Body of pancreas (tissue), 4 donors: Measurements from ENCODE around the gene SNX8. TPM values are rescaled to one million over a fixed set of nuclear protein-coding genes. Genes with fewer than 3 reads are reported as not detected.

Experiments used
- ATAC-seq: fragments of 150-250 bp; one replicate; pipeline ENCODE4 v1.9.1; 2016
- DNase-seq, 4 donors: peaks; one replicate each; pipeline ENCODE4 v3.0.0-alpha.2; 2019
- H3K27ac ChIP-seq, 4 donors: fragments of 200-600 bp; sonication (generic); 1 replicate in 3 of 4; 2 replicates in 1 of 4; pipeline versions ENCODE4 v1.5.1 to v1.6.1; 2016 to 2019; ENCODE audit warnings: mild to moderate bottlenecking in 1 of 4, mixed read lengths in 1 of 4, moderate library complexity in 1 of 4
- H3K27me3 ChIP-seq, 2 donors: fragments of 200-600 bp; sonication (generic); one replicate each; pipeline ENCODE4 v1.6.0; 2016; ENCODE audit warnings: mild to moderate bottlenecking in 1 of 2
- H3K36me3 ChIP-seq, 2 donors: fragments of 200-600 bp; sonication (generic); replicated peaks in 1 of 2; 2 replicates each; pipeline ENCODE4 v1.5.1; 2016; ENCODE audit warnings: low read depth in 2 of 2; ENCODE audit not compliant: insufficient read depth in 1 of 2
- H3K4me1 ChIP-seq: fragments of 200-600 bp; sonication (generic); one replicate; pipeline ENCODE4 v1.6.0; 2016
- H3K4me3 ChIP-seq, 2 donors: fragments of 200-600 bp; sonication (generic); 1 replicate in 1 of 2; 2 replicates in 1 of 2; pipeline ENCODE4 v1.5.1; 2016 to 2019
- H3K9me3 ChIP-seq, 3 donors: fragments of 200-600 bp; sonication (generic); 1 replicate in 2 of 3; 2 replicates in 1 of 3; pipeline ENCODE4 v1.5.1; 2016
- POLR2A ChIP-seq, 3 donors: fragments of 450-650 bp; IDR thresholded peaks; one replicate each; pipeline ENCODE4 v1.6.1; 2016; ENCODE audit warnings: antibody characterized with exemption in 3 of 3, mild to moderate bottlenecking in 2 of 3
- WGBS, 2 donors: methylation state at CpG; one replicate each; pipeline ENCODE4 v1.1.5; 2017; 5-methylcytosine and 5-hydroxymethylcytosine counted together
- intact Hi-C: fragments of 100-400 bp; cut with DNase I; formaldehyde crosslinking; loops from one replicate; pipeline ENCODE4 v1.15.1; 2023
- total RNA-seq, 2 donors: library from RNA; depleted of rRNA; stranded (reverse); fragments of >200 nt; gene quantifications; one replicate each; pipeline ENCODE4 v1.1.0, GENCODE V29; 2016
- TF ChIP-seq, protein P1 (sequence below), 7 experiments: fragments of 450-650 bp in 4 of 7; fragments of 200-600 bp in 3 of 7; sonication (generic) in 3 of 7; IDR thresholded peaks; one replicate each; pipeline ENCODE4 v1.5.1; 2016 to 2019; ENCODE audit warnings: antibody characterized with exemption in 7 of 7

SNX8 gene, protein sequence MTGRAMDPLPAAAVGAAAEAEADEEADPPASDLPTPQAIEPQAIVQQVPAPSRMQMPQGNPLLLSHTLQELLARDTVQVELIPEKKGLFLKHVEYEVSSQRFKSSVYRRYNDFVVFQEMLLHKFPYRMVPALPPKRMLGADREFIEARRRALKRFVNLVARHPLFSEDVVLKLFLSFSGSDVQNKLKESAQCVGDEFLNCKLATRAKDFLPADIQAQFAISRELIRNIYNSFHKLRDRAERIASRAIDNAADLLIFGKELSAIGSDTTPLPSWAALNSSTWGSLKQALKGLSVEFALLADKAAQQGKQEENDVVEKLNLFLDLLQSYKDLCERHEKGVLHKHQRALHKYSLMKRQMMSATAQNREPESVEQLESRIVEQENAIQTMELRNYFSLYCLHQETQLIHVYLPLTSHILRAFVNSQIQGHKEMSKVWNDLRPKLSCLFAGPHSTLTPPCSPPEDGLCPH
- total RNA-seq, result 1 to 10 TPM; 5.3 to 6.2 TPM

DNA sequence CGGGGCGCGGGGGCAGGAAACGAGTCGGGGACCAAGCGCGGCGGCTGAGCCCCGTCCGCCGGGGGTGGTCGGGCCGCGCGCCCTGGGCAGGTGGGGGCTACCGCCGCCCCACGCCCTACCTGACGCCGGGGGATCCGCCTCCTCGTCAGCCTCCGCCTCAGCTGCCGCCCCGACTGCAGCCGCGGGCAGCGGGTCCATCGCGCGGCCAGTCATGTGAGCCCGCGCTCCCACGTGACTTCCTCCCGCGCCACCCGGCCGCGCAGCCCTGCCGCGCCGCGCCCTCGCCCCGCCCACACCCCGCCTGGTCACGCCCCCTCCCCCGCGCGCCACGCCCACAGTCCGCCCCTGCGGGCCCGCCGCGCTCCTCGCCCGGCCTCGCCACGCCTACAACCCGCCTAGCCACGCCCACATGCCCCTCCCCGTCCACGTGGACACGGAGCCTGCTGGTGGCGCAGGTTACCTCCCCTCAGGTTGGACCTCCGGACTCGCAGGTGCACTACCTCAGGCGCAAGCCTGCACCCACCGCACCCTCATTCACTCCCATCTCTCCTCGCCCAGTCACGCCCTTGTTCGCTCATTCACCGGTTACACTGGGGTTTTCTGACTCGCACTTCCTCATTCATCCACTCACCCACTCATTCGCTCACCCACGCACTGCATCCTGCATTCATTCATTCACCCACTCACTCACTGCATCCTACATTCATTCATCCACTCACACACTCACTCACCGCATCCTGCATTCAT is at the start of gene SNX8:
Gene SNX8, minus strand, starts transcription at position 233 of the 747 bp plus-strand sequence. Its CDS starts 20 bp downstream, at position 213.
- Histone ChIP-seq H3K4me3 (peak within 1 kb of the TSS; percentile 53 to 89), H3K27me3 (no peaks in the 10 kb centered on the region), H3K4me1 (peaks cover 6% of the 10 kb centered on the region), H3K27ac (peak within 1 kb of the TSS; percentile 58 to 74 (median 68)), H3K9me3 (no peaks in the 10 kb centered on the region), H3K36me3 (no peaks in the 10 kb centered on the region)
- DNase-seq, result peak; percentile 92 to 96 (median 94)
- TF ChIP-seq, protein P1, sequence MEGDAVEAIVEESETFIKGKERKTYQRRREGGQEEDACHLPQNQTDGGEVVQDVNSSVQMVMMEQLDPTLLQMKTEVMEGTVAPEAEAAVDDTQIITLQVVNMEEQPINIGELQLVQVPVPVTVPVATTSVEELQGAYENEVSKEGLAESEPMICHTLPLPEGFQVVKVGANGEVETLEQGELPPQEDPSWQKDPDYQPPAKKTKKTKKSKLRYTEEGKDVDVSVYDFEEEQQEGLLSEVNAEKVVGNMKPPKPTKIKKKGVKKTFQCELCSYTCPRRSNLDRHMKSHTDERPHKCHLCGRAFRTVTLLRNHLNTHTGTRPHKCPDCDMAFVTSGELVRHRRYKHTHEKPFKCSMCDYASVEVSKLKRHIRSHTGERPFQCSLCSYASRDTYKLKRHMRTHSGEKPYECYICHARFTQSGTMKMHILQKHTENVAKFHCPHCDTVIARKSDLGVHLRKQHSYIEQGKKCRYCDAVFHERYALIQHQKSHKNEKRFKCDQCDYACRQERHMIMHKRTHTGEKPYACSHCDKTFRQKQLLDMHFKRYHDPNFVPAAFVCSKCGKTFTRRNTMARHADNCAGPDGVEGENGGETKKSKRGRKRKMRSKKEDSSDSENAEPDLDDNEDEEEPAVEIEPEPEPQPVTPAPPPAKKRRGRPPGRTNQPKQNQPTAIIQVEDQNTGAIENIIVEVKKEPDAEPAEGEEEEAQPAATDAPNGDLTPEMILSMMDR (IDR thresholded peaks at IDR 0.05), result peak in 3 of 7 experiments; percentile 15 to 43 (median 30)
- peak in 2 of 3 donors; percentile 40 to 46 for TF ChIP-seq POLR2A (IDR thresholded peaks at IDR 0.05)
- intact Hi-C loops, result no loop called here
- ATAC-seq, result peak; percentile 96
- 1 to 6% methylated on average over 12 to 65 of the region's 78 CpGs for WGBS, 2 donors

DNA sequence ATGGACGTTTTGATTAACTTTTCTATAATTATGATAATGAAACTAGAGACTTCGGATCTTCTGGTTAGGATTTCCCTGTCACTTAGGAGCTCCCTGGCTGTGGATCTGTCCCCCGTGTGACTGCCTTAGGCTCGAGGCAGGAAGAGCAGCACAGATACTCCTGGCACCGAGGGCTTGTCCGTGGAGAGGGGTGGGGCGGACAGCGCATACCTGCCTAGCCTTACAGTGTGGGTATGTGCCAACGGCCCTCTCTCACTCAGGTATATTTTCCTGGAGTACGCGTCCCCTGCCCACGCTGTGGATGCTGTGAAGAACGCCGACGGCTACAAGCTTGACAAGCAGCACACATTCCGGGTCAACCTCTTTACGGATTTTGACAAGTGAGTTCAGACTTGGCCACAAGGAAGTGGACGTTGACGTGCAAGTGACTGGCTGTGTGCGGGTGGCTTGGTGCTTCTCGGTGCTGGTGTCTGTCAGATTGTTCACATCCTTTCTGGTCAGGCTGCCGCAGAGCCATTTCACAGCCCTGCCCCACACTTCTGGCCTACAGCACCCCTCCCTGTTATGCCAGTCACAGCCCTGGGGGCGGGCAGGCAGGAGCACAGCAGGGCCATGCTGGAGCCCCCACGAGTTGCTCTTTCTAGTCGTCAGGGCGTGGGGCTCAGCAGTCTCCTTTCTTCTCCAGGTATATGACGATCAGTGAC is 48.3 kb upstream of the SNX8 start:
- Histone ChIP-seq H3K27me3 (no peaks in the 10 kb centered on the region), H3K4me1 (peaks cover 33% of the 10 kb centered on the region), H3K36me3 (peaks cover 19 to 49% of the 10 kb centered on the region in 2 donors), H3K9me3 (no peaks in the 10 kb centered on the region), H3K4me3 (no peak overlapping the region), H3K27ac (no peak overlapping the region)
- 86 to 92% methylated on average over 20 to 22 of the region's 27 CpGs for WGBS, 2 donors
- DNase-seq (no peak), ATAC-seq (no peak)
- intact Hi-C loops, result no loop called here
- TF ChIP-seq, protein P1 (IDR thresholded peaks at IDR 0.05), result no peak
- TF ChIP-seq POLR2A (IDR thresholded peaks at IDR 0.05), result no peak

DNA sequence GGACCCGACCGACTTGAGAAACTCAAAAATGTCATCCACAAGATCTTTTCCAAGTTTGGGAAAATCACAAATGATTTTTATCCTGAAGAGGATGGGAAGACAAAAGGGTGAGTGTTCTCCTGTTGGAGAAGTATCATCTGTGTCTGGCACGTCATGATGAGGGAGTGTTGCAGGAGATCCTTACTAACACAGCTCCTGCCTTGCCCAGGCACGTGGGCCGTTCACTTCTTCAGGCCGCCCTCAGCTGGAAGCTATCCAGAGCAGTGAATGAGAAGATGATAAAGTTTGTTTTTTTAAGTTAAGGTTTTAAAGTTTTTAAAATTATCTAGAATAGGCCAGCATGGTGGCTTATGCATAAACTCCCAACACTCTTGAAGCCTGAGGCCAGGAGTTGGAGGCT is 46.6 kb upstream of the SNX8 start:
- H3K4me1 ChIP-seq, result peaks cover 51% of the 10 kb centered on the region

DNA sequence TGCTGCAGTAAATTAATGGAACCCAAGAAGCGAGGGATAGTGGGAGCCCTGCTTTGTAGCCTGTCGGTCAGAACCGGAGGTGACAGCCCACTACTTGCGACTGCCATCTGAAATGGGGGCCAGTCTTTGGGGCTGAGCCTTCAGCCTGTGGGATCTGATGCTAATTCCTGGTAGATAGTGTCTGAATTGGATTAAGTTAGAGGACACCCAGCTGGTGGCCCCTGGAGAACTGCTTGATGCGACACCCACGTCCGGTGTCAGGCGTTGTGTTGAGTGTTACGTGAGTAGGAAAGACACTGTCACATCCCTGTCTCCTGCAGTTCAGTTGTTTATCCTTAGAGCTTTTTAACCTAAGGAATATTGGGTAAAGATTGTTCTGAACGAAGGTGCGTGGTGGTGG is 45.4 kb upstream of the SNX8 start:
- intact Hi-C loops, result no loop called here
- DNase-seq (no peak), ATAC-seq (no peak)
- WGBS, 2 donors, result 89 to 91% methylated on average over 10 to 11 of the region's 11 CpGs
- Histone ChIP-seq H3K9me3 (no peaks in the 10 kb centered on the region), H3K27me3 (no peaks in the 10 kb centered on the region), H3K27ac (no peak overlapping the region), H3K4me3 (no peak overlapping the region), H3K4me1 (peaks cover 53% of the 10 kb centered on the region), H3K36me3 (peaks cover 13 to 26% of the 10 kb centered on the region in 2 donors)
- TF ChIP-seq, protein P1 (IDR thresholded peaks at IDR 0.05), result no peak
- no peak for TF ChIP-seq POLR2A (IDR thresholded peaks at IDR 0.05)

More for the DNA sequence above, 46.6 kb upstream of the SNX8 start:
- TF ChIP-seq, protein P1 (IDR thresholded peaks at IDR 0.05), result no peak
- TF ChIP-seq POLR2A (IDR thresholded peaks at IDR 0.05), result no peak
- no peak overlapping the region for H3K4me3 ChIP-seq
- H3K36me3 ChIP-seq, result peaks cover 13 to 34% of the 10 kb centered on the region in 2 donors
- H3K27me3 ChIP-seq, result no peaks in the 10 kb centered on the region
- 40 to 41% methylated on average over 6 of the region's 6 CpGs for WGBS, 2 donors
- H3K9me3 ChIP-seq, result no peaks in the 10 kb centered on the region
- DNase-seq (no peak), ATAC-seq (no peak)
- H3K27ac ChIP-seq, result no peak overlapping the region
- intact Hi-C loops, result no loop called here
